A549 (cell line): Measurements from ENCODE around the gene OVCH1.

Source experiments
- BHLHE40 ChIP-seq: IDR thresholded peaks from 2 replicates; pipeline ENCODE4 v1.6.1; 2012; ENCODE audit warnings: low read depth, low read length, inconsistent platforms
- CBX8 ChIP-seq: fragments of 200-600 bp; sonication (generic); IDR thresholded peaks from 2 replicates; pipeline ENCODE4 v1.6.1; 2016
- CTCF ChIP-seq: fragments of >200 bp; sonication (Bioruptor Twin); formaldehyde crosslinking; IDR thresholded peaks from 3 replicates; pipeline ENCODE4 v1.5.1; 2016
- EHMT2 ChIP-seq: fragments of 200-600 bp; sonication (generic); IDR thresholded peaks from 2 replicates; pipeline ENCODE4 v1.6.1; 2016; ENCODE audit warnings: antibody characterized with exemption, low read depth, mild to moderate bottlenecking, moderate library complexity
- EP300 ChIP-seq, 2 experiments: fragments of >200 bp; sonication (Bioruptor Twin); formaldehyde crosslinking; IDR thresholded peaks; 2 replicates in 1 of 2; 3 replicates in 1 of 2; pipeline ENCODE4 v1.6.1; 2016 to 2017
- JUN ChIP-seq, 2 experiments: fragments of >200 bp; sonication (Bioruptor Twin); formaldehyde crosslinking; IDR thresholded peaks; 2 replicates in 1 of 2; 3 replicates in 1 of 2; pipeline ENCODE4 v1.6.1; 2016 to 2017
- JUNB ChIP-seq: fragments of >200 bp; sonication (Bioruptor Twin); formaldehyde crosslinking; IDR thresholded peaks from 2 replicates; pipeline ENCODE4 v1.6.1; 2016
- MAX ChIP-seq: IDR thresholded peaks from 2 replicates; pipeline ENCODE4 v1.6.1; 2012
- NFE2L2 ChIP-seq: fragments of 150-350 bp; conservative IDR thresholded peaks from 2 replicates; pipeline ENCODE4 v1.6.1; 2014; ENCODE audit warnings: low read length
- POLR2A ChIP-seq: IDR thresholded peaks from 2 replicates; pipeline ENCODE4 v1.6.1; 2012; ENCODE audit warnings: mild to moderate bottlenecking, low read length
- RAD21 ChIP-seq, 2 experiments: fragments of >200 bp in 1 of 2; sonication (Bioruptor Twin) in 1 of 2; formaldehyde crosslinking in 1 of 2; IDR thresholded peaks in 1 of 2; conservative IDR thresholded peaks in 1 of 2; 2 replicates in 1 of 2; 3 replicates in 1 of 2; pipeline ENCODE4 v1.6.1; 2012 to 2018; ENCODE audit warnings: inconsistent platforms in 1 of 2
- RCOR1 ChIP-seq: fragments of 150-350 bp; IDR thresholded peaks from 2 replicates; pipeline ENCODE4 v1.6.1; 2014; ENCODE audit warnings: antibody characterized with exemption, low read length, low read depth
- RFX5 ChIP-seq: fragments of 450-650 bp; IDR thresholded peaks from 2 replicates; pipeline ENCODE4 v1.7.1; 2014; ENCODE audit warnings: antibody characterized with exemption, mild to moderate bottlenecking, moderate library complexity
- ZFP36 ChIP-seq: fragments of 450-650 bp; IDR thresholded peaks from 2 replicates; pipeline ENCODE4 v1.6.1; 2014; ENCODE audit warnings: borderline replicate concordance; ENCODE audit not compliant: partially characterized antibody

GRCh38 chr12:29533815-29534489 is 36.5 kb upstream of the OVCH1 start:
- TF ChIP-seq EP300 (IDR thresholded peaks at IDR 0.05) (no peak), ZFP36 (no peak), CTCF (no peak), BHLHE40 (no peak), RFX5 (no peak), RAD21 (conservative IDR thresholded peaks at IDR 0.05 in 1 of 2, IDR thresholded peaks at IDR 0.05 in 1 of 2) (no peak), EHMT2 (no peak), MAX (no peak), POLR2A (no peak), CBX8 (no peak), JUN (IDR thresholded peaks at IDR 0.05) (no peak), RCOR1 (no peak), JUNB (no peak), NFE2L2 (no peak)
